Endothelial cell of hepatic sinusoid (primary cell): Measurements from ENCODE around the gene DHRS13.

Source experiments
- in situ Hi-C: cut with HindIII; loops from 2 replicates; pipeline ENCODE4 v1.10.0; 2017; ENCODE audit warnings: low sequenced_read_pairs

DHRS13 gene, protein sequence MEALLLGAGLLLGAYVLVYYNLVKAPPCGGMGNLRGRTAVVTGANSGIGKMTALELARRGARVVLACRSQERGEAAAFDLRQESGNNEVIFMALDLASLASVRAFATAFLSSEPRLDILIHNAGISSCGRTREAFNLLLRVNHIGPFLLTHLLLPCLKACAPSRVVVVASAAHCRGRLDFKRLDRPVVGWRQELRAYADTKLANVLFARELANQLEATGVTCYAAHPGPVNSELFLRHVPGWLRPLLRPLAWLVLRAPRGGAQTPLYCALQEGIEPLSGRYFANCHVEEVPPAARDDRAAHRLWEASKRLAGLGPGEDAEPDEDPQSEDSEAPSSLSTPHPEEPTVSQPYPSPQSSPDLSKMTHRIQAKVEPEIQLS

DNA sequence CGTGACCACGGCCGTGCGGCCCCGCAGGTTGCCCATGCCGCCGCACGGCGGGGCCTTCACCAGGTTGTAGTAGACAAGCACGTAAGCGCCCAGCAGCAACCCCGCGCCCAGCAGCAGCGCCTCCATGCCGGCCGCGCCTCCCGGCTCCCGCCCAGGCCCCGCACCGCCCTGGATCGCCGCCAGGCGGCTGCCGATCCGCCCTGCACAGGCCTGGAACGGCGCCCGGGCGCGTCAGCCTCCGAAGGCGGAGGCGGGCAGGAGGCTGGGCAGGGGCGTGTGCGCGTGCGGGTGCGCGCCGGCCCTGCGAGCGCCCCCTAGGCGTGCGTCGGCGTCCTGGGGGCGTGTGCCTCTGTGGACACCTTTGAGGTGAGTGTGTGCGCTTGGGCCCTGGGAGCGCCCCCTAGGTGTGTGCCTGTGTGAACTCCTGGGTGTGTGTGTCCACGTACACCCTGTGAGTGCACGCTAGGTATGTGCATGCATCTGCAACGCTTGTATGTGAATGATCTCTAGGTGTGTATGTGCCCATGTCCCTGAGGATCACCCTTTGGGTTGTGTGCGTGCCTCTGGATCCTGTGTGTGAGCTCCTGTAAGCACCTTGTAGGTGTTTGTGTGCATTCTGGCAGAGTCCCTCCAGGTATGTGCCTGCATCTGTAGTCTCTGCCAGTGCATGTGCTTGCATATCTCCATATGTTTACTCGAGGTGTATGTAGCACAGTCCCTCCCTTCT is at the start of gene DHRS13:
Gene DHRS13 (minus strand): TSS at position 261 of the 727 bp plus-strand sequence. CDS start 135 bp downstream, at position 126.
- in situ Hi-C loops: loop anchor here (10.0 kb wide), 1 partner anchor 178 kb away; the partner anchor contains the start of genes NEK8 and TLCD1

DNA sequence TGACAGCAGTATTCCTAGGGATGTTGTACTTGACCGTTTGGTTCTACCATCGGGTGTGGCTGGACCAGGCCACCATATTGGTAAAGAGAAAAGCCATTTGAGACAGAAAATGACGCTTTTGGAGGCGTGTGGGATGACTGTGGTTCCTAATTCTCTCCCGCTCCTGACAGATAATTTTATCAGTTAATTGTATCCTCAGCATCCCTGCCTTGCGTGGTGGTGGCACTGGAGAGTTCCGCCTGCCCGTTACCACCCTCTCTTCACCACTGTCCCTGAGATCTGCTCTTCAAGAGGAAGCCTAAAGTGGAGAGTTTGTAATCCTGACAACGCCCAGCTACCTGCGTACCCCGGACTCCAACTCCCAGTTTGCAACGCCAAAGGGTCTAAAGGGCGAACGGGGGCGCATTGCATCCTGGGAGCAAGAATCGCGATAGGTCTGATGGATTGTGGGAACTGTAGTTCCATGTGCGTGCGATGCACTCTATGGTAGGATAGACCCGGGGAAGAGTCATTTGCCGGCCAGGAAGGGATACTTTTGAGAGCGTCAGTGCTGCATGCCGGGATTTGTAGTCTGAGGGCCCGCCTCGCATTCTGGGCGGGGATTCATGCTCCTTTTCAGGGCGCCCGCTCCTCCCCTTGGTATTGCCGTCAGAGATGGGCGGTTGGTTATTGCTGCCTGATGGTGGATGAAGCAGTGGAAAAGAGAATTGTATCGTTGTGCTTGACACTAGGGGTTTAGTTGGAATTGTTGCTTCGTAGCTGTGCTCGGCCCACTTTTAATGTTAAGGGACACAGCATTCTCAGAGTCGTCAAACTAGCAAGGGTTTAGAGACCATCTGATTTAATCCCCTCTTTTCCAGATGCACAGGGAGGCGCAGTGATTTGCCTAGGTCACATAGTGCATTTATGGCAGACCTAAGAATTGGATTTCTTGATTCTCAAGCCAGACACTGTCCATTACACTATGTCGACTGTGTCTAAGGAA is 49.4 kb upstream of the DHRS13 start:
- in situ Hi-C loops: loop anchor here (10.0 kb wide), 1 partner anchor 263 kb away; no protein-coding TSS in a partner anchor

DNA sequence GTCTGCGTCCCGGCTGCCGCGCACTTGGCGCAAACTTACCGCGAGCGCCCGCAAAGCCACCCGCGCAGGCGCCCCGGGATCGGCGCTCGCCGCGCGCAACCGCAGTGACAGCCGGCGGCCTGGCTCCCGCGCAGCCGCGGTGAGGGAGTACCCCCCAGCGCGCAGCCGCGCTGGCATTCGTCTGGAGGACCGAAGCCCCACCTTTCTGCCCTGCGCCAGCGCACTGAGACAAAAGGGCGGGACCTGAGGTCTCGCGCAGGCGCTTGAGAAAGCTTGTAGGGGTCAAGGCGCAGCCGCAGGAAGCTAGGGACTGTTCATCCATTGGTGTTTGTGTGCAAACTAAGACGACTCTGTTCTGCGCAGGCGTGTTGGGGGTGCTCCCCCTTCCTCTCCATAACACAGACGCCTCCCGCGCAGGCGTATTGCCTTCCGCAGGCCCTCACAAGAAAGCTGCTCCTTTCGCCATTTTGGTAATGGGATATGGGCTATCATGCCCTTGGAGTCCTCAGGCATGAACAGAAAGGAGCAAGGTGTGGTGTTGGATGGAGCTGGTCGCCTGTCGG is 48.6 kb upstream of the DHRS13 start, which contains the start of gene PHF12:
Gene PHF12 (minus strand): TSS at position 91 of the 563 bp plus-strand sequence. CDS start 558 bp downstream, outside the sequence.
- in situ Hi-C loops: loop anchor here (10.0 kb wide), 1 partner anchor 263 kb away; no protein-coding TSS in a partner anchor

DNA sequence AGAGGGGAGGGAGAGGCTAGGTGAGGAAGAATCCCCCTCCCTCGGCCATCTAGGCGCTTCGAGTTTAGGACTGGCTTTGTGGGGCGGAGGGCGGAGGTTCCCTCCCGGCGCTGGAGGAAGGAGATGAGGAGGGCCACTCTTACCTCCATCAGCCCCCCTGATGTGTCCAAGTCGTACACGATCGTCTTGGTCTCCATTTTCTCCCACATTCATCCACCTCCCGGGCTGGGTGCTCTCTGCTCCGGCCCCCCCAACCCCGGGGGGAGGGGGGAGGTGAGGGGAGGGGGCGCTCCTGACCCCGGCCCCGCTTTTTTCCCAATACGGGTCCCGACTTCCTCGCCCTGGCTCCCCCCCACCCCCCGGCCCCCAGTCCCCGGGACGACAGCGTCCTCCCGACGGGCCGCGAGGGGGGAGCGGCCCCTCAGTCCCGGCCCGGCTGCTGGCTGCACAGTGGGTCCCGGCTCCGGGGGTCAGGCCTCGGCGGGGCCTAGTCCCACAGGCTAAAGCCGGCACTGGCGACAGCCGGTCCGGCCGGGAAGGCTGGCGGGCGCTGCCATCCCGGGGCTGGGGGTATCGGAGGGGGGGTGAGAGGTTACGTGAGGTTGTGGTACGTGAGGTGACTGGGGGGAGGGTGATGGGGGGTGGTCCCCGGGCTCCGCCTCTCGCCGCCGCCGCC is 48.0 kb upstream of the DHRS13 start:
- in situ Hi-C loops: loop anchor here (10.0 kb wide), 1 partner anchor 264 kb away; no protein-coding TSS in a partner anchor

DNA sequence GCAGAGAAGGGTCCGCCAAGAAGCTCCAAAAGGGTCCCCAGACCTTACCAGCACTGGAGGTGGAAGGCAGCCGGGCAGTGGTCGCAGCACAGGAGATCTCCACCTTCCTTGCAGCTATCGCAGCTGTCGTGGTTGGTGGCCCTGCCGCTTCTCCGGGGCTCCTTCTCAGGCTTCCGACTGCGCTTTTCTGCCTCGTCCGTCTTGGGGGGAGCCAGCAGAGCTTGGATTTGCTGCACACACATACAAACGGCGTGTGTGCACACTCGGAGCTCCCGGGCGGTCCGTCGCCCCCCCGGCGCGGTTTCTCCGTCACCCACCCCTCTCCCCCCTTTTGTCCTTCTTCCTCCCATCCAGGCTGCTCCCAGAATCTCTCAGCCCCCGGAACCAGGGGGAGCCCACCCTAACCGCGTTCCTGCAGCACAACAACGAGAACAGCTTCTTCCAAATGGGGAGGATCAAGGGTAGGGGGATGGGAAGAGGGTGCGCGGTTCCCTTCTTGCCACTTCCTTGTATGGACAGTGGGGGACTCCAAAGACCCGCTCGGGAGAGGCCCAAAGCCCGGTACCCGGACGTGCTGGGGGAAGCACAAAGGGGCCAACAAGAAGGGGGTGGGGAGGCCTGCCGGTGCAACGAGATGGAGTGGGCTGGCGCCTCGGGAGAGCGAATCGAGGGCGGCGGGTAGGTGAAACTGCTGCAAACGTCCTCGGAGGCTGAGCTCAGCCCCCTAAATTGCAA is 47.3 kb upstream of the DHRS13 start:
- in situ Hi-C loops: loop anchor here (10.0 kb wide), 1 partner anchor 265 kb away; no protein-coding TSS in a partner anchor

DNA sequence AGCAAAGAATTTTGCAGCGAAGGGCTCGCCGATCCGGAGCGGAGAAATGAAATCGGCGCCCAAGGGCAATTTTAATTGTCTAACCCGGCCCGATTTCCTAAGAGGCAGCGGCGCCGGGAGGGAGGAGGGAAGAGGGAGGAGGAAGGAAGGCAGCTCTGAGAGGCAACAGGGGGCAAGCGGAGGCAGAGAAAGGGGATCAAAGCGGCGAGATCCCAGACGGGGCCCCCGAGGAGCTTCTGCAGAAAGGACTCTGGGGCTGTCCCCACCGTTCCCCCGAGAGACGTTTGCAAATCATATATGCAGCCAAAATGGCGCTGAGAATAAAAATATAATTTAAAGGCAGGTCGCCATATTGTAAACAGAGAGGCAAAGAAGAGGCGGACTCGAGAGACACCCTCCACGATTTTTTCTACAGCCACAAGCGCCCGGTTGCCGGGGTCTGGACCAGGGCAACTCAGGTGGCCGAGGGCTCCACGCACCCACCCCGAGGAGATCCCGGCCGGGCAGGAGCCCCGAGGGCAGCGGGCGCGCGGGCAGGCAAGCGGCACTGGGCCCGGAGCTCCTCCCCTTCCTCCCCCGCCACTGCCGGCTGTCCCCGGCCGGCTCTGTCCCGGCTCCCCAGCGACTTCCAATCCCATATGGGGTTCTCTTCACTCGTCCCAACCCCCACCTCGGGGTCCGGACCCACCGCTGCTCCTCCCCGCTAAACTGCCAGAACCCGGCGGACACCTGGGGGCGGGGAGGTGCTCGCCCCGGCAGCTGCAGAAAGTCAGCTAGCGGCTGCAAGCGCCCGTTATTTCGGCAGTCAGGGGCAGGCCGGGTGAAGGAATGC is 46.5 kb upstream of the DHRS13 start:
- in situ Hi-C loops: loop anchor here (10.0 kb wide), 1 partner anchor 265 kb away; no protein-coding TSS in a partner anchor

DNA sequence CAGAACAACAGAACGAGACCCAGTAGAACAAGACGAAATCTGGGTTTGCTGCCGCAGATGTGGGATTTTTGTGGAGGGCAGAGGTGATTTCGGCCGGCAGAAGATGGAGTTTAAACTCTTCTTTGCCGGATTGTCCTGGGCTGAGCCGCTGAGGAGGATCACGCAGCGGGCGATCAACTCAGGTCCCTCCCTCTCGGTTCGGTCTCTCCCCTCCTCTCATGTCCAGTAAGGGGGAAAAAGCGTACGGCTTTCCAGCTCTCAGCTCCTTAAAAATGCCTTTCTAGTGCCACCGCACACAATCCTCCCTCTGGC is 46.0 kb upstream of the DHRS13 start:
- in situ Hi-C loops: no loop called here

DNA sequence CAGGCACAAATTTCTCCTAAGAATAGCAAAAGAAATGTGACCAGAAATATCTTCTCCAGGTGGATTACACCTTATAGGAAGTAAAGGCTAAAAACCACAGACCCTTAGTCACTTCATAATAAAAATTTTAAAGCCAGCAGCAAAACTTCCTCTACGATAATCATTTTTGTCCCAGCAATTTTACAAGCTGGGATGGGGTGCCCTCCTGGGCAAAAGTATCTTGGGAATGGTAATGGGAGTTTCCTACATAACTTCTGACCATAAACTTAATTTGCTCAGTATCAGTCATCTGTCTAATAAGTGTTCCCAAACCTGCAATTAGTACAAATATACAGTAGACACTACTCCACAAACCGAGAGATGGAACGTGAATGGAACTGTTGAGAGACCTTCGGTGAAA is 45.5 kb upstream of the DHRS13 start:
- in situ Hi-C loops: no loop called here

DNA sequence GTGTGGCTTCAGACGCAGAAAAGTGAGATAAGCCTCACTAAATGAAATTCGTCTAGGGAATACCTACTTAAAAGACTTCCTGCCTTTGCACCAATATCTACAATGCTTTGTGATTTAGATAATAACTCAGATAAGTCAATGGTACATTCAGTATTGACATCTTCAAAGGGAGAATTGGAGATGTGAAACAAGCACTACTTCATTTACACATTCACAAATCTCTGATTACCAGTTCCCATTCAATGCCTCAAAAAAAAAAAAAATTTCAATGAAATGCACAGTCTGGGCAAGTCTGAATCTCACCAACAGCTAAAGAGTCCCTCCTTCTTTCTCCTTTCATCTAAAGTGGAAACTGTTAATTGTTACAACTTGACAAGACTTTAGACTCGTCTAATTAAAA is 44.8 kb upstream of the DHRS13 start:
- in situ Hi-C loops: no loop called here

DNA sequence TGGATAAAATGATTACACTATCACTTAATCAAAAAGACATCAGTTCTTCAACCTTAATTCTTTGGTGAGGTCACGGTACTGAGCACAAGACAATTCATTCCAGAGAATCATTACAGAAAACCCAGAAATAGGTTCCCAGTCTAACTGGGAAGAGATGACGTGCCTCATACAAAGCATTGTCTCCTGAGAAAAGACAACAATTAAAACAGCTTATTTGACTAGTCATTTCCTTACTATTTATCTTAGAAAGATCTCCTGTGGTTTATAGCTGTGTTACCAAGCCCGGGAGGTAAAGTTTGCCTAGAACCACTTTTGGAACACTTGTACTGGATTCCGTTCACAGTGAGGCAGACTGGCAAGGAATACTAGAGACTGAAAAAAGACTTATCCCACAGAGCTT is 43.4 kb upstream of the DHRS13 start:
- in situ Hi-C loops: no loop called here

DNA sequence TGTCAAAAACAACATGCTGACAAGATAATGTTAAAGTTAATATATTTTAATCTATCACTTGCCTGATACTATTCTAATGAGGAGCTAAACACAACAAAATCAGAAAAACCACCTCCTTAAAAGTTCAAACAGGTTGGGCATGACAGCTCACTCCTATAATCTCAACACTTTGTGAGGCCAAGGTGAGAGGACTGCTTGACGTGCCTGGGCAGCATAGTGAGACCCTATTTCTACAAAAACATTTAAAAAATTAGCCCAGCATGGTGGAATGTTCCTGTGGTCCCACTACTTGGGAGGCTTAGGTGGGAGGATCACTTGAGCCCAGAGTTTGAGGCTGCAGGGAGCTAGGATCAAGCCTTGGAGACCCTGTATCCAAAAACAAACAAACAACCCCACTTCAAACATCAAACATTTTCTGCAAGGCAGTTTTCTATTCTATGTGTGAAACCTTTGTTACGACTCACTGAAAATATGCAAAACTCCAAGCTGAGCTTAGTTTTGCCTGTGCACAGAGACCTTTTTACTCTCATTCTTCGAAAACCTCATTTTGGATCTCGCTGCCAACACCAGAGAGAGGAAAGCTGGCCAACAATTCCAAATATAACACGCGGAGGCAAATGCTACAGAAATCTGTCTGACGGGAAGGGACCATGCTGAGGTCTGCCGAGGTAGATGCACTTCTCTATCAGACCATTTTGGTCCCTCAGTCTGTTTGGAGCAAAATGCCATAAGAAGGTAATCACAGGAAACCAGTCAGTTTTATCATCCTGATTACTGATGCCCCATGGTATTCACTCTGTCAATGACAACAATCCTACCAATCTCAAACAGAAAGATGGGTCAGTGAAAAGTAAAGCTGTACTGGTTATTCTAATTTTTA is 42.2 kb upstream of the DHRS13 start:
- in situ Hi-C loops: no loop called here

DNA sequence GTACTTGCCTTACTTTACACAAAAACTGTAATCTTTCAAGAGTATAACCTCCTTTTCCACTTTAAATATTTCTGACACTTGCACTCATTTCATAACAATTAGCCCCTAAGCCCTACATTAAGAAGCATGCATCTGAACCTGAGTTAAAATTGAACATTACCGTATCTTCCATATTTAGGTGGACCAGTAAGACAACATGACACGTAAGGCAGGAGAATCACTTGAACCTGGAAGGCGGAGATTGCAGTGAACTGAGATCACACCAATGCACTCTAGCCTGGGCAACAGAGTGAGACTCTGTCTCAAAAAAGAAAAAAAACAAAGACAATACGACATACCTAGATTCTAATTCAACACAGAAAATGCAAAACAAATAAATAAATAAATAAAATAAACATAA is 41.5 kb upstream of the DHRS13 start:
- in situ Hi-C loops: no loop called here

DNA sequence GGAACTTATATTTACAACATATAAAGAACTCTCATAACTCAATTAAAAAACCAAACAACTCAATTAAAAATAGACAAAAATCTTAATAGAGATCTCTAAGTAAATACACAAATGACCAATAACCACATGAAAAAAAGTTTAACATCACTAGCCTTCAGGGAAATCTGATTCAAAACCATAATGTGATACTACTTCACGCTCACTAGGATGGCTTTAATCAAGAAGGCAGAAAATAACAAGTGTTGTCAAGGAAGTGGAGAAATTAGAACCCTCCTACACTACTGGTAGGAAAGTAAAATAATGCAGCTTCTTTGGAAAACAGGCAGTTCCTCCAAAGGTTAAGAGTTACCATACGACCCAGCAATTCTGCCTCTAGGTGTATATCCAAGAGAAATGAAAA is 40.0 kb upstream of the DHRS13 start:
- in situ Hi-C loops: no loop called here

DNA sequence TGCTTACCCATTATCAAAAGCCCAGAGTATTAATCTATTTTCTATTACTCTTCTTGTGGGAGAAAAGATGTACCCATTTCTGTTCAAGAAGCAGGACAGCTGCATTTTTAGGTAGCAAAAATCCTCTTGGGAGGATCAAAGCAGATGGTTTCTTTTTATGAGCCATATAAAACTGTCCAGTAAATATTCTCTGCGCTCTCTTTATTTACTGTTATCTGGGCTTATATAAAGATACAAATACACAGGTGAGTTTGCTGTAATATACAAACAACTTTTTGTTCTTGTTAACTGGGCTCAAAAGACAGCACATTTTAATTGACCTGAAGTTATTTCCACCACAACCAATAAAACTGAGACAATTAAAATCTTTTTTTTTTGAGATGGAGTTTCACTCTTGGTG is 38.4 kb upstream of the DHRS13 start:
- in situ Hi-C loops: no loop called here

DNA sequence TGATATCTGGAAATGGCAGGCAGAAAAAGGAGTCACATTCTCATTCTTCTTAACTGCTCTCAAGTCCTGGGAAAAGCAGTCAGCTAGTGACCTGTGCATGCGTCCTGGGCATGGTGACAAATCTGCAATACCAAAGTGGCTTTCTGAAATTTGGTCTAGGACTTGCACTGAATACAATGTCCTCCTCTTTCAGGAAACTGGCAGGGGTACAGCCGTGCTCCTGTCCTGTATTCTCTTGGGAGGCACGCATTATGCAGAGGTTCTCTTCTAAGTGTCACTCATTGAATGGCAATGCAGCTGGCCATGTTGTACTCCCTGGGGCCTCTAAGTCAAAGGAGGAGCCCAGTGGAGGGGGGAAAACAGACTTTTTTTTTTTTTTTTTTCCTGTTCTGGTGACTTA is 37.8 kb upstream of the DHRS13 start:
- in situ Hi-C loops: no loop called here

DNA sequence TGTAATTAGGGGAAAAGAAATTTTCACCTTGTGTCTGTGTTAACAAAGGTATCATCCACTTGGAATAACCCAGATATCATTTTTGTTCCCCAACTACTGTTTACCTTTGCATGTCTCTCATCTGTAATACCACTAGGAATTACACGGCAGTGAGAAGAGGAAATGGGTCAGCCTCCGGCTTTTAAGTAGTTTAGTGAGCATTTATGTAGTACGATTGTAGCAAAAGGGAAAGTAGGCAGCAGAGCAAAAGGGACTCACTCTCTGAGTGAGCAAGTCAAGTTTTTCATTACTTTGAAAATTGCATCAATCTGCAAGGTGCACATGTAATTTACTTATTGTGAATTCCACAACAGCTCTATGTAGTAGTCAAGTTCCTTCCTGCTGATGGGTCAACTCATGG is 37.3 kb upstream of the DHRS13 start:
- in situ Hi-C loops: no loop called here

DNA sequence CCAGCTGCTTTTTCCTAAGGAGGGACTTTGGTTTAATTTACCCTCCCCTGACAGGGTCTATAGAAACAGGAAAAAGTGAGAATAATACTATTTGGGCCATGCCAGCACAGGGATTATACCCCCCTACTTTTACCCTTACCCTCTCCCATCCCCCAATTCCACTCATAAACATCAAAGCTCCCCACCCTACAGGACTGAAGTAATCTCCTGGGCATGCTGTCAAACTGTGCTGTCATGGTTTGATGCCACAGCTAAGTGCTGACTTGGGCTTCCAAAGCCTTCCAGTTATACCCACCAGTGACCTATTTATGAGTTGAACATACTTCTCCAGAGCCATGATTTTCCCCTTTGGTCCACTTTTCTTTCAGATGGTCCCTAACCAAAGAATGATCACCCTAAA is 35.7 kb upstream of the DHRS13 start:
- in situ Hi-C loops: no loop called here
